GM19372 (cell line): Measurements from ENCODE around the gene TUBD1.
"Not testable (repeated sequence)": the region's sequence is repeated elsewhere in the genome, so short reads cannot be mapped to it uniquely, and the experiment has no call there.

Experiments used
- ATAC-seq: cut with Tn5 transposase; IDR thresholded peaks from one replicate; pipeline ENCODE4 v1.9.1; 2021; ENCODE audit warnings: mild to moderate bottlenecking, low read depth, moderate library complexity; ENCODE audit not compliant: unreplicated experiment

Gene TUBD1

DNA sequence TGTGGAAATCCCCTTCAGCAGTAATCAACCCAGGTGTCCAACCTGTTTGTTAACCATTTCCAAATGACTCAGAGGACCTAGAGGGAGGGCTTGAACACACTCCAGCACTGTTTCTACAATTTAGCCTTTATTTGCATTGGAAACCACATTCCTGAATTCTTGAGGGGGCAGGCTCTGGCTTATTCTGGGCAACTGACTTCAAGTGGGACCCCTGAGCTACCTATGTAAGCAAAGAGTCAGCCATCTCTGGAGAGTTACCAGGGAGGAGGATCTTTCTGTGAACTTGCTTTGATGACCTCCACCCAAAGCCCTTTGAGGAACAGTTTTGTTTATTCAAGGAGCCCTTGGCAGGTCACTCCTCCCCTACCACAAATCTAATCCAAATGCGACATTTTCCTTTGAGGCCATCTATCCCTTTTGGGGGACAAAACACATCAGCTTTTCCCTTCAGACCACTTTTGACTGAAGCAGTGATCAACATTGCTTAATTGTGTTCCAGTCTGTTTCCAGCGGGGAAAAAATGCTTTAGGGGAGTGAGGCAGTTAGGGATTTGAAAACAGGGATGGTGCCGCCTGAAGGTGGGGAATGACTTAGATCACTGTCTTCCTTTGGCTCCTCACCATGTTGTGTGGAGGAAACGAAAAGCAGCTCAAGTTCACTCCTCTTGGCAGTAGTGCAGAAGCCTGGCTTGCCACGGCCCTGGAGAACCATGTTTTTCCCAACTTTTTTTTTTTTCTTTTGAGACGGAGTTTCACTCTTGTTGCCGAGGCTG lies 46.2 kb downstream of the TUBD1 start:
- no peak for ATAC-seq

DNA sequence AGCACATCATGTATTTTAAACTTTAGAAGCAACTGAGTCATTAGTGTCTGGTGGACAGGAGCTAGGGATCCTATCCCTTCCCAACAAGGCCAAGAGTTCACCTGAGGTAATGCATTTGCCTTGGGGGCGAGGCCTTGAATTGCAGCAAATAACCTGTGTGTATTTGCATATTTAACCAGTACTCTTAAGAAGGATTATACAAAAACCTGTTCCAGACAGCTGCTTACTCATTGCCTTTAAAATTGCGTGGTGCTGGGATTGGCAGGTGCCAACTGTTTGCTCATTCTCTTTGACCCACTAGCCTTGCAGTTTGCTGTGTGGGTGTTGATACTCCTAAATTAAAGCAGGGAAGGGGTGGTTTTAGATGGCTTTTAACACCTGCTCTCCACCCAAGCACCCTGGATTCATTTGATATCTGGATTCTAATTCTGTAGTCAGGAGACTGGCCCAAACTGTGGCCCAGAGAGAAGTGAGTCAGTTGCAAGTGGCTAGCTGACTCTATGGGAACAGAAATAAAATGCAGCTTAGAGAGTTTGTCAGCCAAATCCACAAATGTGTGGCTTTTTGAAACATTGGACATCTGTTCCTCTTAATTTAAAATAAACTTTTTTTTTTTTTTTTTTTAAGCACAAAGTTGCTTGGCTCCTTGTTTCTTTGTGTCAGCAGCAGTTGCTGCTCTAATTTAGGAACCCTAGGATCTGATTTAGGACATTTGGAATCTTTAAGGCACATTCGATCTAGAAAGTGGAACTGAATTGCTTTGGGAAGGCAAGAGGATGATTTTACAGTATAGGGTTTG lies 46.9 kb downstream of the TUBD1 start:
- no peak for ATAC-seq

DNA sequence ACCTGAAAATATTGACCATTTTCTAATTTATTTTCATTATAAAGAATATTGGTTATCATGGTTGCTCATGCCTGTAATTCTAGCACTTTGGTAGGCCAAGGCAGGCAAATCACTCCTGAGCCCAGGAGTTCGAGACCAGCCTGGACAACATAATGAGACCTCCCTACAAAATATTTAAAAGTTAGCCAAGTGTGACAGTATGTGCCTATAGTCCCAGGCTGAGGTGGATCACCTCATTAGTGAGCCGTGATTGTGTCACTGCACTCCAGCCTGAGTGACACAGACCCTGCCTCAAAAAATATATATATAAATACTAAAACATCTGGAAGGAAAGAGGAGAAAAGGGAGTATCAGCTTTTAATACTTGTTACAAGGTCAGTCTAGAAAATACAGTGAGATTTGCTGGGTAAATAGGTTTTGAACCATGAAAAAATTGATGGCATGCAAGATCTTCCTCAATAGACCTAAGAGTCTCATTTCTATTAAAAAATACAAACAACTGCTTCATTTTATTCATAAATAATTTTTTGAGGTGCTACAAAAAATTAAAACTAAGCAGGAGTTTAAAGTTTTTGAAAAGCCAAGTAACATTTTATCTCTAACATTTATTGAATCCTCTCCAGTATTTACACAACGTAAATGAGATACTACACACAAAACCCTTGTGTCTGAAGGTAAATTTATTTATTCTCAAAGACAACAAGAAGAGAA lies 47.7 kb downstream of the TUBD1 start:
- no peak for ATAC-seq

DNA sequence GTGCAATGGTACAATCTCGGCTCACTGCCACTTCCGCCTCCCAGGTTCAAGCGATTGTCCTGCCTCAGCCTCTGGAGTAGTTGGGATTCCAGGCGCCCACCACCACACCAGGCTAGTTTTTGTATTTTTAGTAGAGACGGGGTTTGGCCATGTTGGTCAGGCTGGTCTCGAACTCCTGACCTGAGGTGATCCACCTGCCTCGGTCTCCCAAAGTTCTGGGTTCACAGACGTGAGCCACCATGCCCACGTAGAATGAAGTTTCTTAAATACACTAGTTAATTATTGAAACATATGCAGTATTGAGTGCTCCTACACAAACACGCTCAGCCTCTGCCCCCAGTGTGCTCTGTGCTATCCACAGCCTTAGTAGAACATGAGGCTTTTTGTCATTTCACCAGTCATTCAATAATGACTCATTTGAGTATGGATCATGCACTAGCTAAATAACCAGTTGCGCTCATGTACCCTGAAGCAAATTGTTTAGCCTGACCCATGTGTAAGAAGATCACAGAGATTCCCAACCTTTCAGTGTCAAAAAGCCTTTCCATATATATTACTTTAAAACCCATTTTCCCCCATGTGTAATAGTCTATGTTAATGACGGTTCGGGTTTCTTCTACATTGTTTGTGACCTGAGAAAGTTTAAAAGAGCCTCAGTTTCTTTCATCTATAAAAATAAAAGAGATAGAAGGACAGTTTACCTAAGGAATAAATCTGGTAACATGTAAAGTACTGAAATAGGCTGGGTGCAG lies 49.7 kb downstream of the TUBD1 start:
- ATAC-seq, result no peak

DNA sequence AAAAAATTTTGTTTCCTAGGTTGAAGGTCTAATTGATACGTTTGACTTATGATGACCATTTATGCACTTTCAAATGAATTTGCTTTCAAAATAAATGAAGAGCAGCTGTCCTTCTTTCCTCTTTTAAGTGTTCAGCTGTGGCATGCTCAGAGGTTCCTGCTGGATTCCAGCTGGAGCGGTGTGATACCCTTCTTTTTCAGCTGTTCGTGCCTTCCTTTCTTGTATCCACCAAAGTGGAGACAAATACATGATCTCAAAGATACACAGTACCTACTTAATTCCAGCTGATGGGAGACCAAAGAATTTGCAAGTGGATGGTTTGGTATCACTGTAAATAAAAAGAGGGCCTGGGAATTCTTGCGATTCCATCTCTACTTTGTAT lies 50.9 kb downstream of the TUBD1 start:
- ATAC-seq, result not testable (repeated sequence)

DNA sequence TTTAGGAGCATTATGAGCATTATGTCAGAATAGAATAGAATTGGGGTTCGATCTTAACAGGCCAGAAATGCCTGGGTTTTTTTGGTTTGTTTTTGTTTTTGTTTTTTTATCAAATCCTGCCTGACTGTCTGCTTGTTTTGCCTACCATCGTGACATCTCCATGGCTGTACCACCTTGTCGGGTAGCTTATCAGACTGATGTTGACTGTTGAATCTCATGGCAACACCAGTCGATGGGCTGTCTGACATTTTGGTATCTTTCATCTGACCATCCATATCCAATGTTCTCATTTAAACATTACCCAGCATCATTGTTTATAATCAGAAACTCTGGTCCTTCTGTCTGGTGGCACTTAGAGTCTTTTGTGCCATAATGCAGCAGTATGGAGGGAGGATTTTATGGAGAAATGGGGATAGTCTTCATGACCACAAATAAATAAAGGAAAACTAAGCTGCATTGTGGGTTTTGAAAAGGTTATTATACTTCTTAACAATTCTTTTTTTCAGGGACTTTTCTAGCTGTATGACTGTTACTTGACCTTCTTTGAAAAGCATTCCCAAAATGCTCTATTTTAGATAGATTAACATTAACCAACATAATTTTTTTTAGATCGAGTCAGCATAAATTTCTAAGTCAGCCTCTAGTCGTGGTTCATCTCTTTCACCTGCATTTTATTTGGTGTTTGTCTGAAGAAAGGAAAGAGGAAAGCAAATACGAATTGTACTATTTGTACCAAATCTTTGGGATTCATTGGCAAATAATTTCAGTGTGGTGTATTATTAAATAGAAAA lies 51.5 kb downstream of the TUBD1 start:
- not testable (repeated sequence) for ATAC-seq

DNA sequence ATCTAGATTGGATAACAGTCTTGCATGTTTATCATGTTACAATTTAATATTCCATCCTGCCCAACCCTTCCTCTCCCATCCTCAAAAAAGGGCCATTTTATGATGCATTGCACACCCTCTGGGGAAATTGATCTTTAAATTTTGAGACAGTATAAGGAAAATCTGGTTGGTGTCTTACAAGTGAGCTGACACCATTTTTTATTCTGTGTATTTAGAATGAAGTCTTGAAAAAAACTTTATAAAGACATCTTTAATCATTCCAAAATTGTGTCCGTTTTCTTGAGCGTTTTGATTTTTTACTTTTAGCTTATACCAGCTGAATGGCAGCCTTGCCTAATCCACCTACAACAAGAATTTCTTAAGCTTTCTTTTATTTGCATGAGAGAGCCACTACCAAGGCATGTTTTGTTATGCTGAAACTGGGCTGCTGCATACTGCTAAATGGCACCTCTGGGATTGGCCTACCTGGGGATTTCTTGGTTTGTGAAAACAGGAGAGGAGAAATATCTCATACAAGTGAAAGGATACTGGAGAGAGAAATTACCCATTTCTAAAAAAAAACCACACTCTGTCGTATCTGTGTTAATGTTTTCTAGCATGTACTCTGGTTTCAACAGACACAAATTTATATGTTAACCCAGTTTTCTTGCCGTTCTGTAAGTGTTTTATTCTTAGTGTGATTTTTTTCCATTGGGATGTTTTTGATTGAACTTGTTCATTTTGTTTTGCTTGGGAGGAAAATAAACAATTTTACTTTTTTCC lies 52.2 kb downstream of the TUBD1 start:
- ATAC-seq, result no peak

DNA sequence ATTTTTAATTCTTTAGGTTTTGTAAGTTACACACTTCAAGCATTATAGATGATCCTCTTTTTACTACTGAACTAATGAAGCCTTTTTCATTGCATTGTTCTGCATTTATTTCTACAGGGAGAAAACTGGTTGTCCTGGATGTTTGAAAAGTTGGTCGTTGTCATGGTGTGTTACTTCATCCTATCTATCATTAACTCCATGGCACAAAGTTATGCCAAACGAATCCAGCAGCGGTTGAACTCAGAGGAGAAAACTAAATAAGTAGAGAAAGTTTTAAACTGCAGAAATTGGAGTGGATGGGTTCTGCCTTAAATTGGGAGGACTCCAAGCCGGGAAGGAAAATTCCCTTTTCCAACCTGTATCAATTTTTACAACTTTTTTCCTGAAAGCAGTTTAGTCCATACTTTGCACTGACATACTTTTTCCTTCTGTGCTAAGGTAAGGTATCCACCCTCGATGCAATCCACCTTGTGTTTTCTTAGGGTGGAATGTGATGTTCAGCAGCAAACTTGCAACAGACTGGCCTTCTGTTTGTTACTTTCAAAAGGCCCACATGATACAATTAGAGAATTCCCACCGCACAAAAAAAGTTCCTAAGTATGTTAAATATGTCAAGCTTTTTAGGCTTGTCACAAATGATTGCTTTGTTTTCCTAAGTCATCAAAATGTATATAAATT lies 53.0 kb downstream of the TUBD1 start:
- no peak for ATAC-seq

DNA sequence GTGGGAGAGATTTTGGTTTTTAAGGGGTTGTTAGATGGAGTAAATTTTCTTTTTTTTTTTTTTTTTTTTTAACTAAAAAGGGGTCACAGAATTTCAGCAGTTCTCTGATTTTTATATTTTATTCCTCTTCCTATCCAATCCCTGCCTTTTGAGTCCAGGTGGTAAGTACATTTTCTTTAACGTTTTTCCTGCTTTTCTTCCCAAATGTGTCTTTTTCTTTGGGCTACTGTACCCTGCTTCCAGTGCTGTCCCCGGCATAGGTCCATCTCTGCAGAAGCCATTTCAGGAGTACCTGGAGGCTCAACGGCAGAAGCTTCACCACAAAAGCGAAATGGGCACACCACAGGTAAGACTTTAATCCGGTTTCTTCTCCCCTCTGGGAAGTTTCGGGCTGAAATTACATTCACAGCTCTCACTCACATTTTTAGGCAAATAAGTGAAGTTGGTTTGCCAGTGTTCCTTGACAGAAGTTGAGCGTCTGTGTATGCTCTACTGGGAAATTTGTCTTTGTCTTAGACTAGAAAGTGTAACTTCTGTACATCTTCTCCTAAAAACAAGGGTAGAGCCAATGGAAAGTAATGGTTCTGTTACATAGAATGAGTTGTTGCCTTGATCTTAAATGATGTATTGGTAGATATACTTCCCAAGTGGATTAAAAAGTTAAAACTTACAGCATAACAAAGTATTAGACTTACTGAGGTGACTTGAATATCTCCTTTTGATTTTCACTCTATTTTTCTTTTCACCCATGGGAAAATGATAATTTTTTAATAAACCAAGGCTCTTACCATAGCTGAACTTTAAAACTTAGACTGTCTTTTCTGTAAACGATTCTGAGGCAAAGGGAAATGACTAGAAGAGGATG lies 54.5 kb downstream of the TUBD1 start:
- ATAC-seq, result no peak

DNA sequence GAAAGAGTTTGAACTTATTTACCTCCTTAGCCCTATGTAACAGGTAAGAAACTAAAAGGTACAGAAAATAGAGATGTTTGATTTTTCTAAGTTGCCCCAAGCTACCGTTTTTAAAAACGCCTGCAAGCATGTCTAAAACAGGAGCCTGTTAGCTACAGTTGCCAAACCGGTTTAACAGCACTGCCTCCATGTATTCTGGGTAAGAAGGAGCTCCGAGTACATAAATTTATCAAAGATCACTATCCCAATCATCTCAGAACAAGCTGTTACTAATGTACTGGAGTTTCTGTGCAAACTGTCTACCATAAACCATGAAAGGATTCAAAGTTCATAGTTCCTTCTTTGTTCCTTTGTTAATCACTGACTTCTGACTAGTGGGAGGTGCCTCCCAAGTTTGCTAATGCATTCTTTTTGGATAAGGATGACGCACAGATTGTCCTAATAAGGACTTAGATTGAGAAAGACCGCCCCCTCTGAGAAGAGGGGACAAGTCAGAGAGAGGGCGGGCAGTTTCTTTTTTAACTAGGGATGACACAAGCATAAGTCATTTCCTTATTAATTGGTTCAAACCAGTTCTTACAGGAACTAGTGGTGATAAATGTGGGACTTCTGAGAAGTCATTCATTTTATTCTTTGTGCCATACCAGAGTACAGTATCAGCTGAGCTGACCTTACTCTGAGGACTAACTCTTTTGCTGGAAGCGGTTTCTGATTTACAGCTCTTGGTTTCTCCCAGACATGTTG lies 55.3 kb downstream of the TUBD1 start:
- ATAC-seq, result peak; percentile 76

DNA sequence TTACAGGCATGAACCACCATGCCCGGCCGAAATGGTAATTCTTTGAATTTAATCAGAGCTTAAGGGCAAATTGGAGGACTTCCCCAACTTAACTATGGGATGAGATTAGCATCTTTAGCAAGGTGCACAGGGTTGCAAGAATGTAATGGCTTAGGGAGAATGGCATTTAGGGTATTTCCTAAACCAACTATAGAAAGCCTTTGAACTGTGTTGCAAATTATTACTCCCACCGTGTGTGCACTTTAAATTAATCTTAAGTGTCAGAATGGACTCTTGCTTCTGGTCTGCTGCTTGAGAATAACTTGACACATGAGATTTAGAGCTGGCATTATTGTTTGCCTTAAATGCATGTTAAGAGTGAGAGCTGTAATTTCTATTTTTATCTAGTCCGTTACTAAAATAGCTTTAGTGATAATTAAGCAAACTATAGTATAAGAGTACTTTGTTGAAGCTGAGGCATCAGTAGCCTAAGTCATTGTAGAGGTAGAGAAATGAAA lies 59.8 kb downstream of the TUBD1 start:
- no peak for ATAC-seq

DNA sequence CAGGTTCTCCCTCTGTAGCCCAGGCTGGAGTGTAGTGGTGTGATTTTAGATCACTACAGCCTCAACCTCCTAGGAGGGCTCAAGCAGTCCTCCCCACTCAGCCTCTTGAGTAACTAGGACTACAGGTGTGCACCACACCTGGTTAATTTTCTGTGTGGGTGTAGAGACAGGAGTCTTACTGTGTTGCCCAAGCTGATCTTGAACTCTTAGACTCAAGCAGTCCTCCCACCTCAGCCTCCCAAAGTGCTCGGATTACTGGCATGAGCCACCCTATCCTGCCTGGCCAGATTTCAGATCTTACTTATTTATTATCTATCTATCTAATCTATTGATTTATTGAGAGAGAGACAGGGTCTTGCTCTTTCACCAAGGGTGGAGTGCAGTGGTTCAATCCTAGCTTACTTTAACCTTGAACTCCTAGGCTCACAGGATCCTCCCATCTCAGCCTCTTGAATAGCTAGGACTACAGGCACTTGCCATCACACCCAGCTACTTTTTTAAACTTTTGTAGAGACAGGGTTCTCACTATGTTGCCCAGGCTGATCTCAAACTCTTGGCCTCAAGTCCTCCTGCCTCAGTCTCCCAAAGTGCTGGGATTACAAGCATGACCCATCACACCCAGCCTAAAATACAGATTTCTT lies 61.8 kb downstream of the TUBD1 start:
- ATAC-seq, result no peak

DNA sequence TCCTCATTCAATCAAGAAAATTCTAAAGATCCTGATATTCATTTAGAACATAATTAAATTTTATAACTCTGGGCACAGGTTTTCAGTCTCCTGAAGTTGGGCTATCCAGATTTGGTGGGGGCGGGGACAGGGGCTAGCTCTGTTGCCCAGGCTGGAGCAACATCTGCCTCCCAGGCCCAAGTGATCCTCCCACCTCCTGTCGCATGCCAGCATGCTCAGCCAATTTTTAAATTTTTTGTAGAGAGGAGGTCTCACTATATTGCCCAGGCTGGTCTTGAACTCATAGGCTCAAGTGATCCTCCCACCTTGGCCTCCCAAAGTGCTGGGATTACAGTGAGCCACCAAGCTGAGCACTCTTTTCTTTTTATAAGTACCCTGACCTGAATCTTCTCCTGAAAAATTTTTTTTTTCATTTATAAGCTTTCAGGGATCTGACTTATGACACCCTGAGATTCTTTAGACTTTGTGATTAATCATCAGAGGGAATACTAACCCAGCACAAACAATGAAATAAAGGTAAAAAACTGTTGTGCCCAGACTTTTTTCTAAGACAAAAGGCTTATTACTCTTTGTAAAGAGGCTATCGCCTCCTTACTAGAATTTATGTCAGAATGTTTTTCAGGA lies 62.6 kb downstream of the TUBD1 start:
- ATAC-seq, result no peak

DNA sequence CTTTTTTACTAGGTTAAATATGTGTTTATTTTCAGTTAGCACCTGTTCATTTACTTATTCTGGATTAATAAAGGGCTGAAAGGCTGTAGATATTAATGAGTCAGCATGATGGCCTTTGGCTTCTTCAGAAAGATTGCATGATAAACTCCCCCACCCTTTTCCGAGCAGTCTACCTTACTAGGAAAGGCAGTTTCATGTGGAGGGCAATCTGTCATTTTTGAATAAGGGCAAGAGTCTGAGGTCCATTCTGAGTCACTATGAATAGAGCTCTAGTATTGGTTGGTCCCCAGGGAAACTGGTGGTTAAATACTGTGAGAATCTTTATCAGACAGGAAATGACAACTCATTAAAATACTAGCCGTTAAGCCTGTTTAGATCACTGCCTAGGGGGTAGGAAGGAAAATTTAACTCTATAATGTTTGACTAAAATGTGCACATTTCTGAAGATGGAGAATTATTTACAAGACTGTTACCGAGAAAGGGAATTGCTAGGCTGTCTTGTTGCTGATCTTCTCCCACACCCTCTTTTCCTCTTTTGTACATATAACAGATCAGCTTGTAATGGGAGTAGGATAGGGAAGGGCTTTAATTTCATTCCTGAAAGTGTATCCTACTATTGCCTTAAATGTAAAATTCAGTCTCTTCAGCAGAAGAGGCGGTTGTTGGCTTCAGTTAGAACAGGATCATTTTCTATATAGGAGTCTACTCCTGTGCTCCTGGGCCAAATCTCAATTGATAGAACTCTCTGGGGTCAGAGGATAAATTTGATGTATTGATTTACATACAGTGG lies 63.3 kb downstream of the TUBD1 start:
- ATAC-seq, result peak; percentile 67

DNA sequence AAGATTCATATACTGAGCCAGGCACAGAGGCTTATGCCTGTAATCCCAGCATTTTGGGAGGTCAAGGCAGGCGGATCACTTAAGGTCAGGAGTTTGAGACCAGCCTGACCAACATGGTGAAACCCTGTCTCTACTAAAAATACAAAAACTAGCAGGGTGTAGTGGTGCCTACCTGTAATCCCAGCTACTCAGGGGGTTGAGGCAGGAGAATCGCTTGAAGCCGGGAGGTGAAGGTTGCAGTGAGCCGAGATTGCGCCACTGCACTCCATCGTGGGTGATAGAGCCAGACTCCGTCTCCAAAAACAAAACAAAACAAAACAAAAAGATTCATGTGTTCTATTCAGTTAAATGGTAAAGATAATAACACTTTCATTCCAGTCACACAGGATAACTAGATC lies 63.9 kb downstream of the TUBD1 start:
- ATAC-seq, result not testable (repeated sequence)
